Measurements from ENCODE around the gene TTC9B. TPM values are rescaled to one million over a fixed set of nuclear protein-coding genes. Genes with fewer than 3 reads are reported as not detected.

The TTC9B gene
- total RNA-seq, 4 donors from 2014 or later = not detected

- H3K27ac ChIP-seq = no peak overlapping the region
- peak overlapping the region; percentile 79 for H3K4me3 ChIP-seq
- WGBS = 81% methylated on average over 4 of the region's 5 CpGs
- peaks cover 25% of the 10 kb centered on the region for H3K4me1 ChIP-seq
- DNase-seq (ENCODE audit: low spot score in 2 of 2) = no peak
- no peaks in the 10 kb centered on the region for H3K36me3 ChIP-seq
- H3K9me3 ChIP-seq = no peaks in the 10 kb centered on the region
- H3K27me3 ChIP-seq = no peaks in the 10 kb centered on the region
- TF ChIP-seq EP300 (IDR thresholded peaks at IDR 0.05) (no peak), POLR2AphosphoS5 (IDR thresholded peaks at IDR 0.05) (no peak), POLR2A (IDR thresholded peaks at IDR 0.05) (no peak)
- TF ChIP-seq, protein P1, sequence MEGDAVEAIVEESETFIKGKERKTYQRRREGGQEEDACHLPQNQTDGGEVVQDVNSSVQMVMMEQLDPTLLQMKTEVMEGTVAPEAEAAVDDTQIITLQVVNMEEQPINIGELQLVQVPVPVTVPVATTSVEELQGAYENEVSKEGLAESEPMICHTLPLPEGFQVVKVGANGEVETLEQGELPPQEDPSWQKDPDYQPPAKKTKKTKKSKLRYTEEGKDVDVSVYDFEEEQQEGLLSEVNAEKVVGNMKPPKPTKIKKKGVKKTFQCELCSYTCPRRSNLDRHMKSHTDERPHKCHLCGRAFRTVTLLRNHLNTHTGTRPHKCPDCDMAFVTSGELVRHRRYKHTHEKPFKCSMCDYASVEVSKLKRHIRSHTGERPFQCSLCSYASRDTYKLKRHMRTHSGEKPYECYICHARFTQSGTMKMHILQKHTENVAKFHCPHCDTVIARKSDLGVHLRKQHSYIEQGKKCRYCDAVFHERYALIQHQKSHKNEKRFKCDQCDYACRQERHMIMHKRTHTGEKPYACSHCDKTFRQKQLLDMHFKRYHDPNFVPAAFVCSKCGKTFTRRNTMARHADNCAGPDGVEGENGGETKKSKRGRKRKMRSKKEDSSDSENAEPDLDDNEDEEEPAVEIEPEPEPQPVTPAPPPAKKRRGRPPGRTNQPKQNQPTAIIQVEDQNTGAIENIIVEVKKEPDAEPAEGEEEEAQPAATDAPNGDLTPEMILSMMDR (IDR thresholded peaks at IDR 0.05) = no peak
Measured at GRCh38 chr19:40192758-40193586, 25.2 kb downstream of the TTC9B start.

GRCh38 chr19:40191836-40192646, 26.1 kb downstream of the TTC9B start:
- H3K27ac ChIP-seq = no peak overlapping the region
- H3K36me3 ChIP-seq = no peaks in the 10 kb centered on the region
- no peaks in the 10 kb centered on the region for H3K27me3 ChIP-seq
- H3K9me3 ChIP-seq = no peaks in the 10 kb centered on the region
- H3K4me1 ChIP-seq = peaks cover 25% of the 10 kb centered on the region
- peak in 1 of 2 donors; percentile 69 for DNase-seq (ENCODE audit: low spot score in 2 of 2)
- peak overlapping the region; percentile 79 for H3K4me3 ChIP-seq
- TF ChIP-seq EP300 (IDR thresholded peaks at IDR 0.05) (no peak), POLR2AphosphoS5 (IDR thresholded peaks at IDR 0.05) (no peak), POLR2A (IDR thresholded peaks at IDR 0.05) (no peak)
- TF ChIP-seq, protein P1 (IDR thresholded peaks at IDR 0.05) = no peak
- no CpG with 5 or more reads among the region's 62 CpGs for WGBS

DNA sequence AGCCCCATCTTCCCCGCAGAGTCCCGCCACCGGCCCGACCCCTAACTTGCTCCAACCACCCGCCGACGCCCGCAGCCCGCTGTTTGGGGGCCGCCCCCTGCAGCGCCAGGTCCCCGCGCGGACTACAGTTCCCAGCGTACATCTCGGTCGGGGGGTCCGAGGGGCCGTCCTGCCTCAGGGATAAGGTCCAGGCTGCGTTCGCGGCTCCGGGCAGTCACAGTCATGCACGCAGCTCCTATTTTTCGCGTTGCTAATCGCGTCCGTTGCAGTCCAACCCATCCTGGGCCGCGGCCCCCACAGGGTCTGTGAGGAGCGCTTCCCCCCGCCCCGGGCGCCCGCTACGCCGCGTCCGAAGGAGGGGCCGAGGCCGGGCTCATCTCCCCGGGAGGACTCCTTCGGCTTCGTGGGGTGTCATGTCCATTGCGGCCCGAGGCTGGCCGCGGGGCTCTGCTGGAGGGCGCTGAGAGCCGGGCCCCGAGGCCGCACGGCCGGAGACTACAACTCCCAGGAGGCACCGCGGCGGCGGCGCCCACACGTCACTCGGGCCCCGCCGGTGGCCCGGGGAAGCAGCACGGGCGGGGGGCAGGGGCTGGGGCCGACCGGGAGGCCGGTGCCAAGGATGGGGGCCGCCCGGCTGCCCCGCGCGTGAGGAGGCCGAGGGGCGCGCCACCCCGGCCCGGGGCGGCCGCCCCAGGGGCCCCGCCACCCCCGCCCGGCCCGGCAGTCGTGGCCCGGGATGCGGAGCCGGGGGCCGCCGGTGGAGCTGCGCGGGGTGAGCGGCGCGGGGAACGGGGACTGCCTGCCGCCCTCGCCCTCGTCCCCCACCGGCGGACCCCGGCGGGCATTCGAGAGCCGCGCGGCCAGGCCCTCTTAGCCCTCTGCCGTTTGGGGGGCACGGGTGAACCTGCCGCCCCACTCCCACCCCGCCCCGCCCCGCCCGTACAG, 27.0 kb downstream of the TTC9B start, which contains the start of gene MAP3K10:
MAP3K10 (plus strand) TSS at position 536 of the 945 bp plus-strand sequence. CDS start 606 bp downstream, outside the sequence.
- H3K4me1 ChIP-seq = peaks cover 25% of the 10 kb centered on the region
- DNase-seq (ENCODE audit: low spot score in 2 of 2) = peak; percentile 86 to 91
- TF ChIP-seq POLR2A (IDR thresholded peaks at IDR 0.05) (peak in 1 of 2 donors; percentile 19), POLR2AphosphoS5 (IDR thresholded peaks at IDR 0.05) (peak in 1 of 3 donors; percentile 15)
- TF ChIP-seq, protein P1 (IDR thresholded peaks at IDR 0.05) = no peak
- H3K36me3 ChIP-seq = no peaks in the 10 kb centered on the region
- H3K27me3 ChIP-seq = no peaks in the 10 kb centered on the region
- H3K27ac ChIP-seq = peak within 1 kb of the TSS; percentile 81
- peak within 1 kb of the TSS; percentile 79 for H3K4me3 ChIP-seq
- no peaks in the 10 kb centered on the region for H3K9me3 ChIP-seq
- 0% methylated on average over 9 of the region's 116 CpGs for WGBS

DNA sequence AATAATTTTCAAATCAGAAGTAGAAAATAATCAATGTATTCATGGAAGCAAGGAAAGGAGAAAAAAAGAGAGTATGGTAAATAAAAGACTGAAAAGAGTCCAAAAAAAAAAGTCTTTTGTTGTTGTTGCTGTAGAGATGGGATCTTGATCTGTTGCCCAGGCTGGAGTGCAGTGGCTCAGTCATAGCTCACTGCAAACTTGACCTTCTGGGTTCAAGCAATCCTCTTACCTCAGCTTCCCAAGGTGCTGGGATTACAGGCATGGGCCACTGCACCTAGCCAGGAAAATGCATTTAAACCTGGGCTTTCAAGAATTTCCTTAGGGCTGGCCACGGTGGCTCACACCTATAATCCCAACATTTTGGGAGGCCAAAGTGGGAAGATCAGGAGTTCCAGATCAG, 33.9 kb downstream of the TTC9B start:
- Histone ChIP-seq H3K27ac (no peak overlapping the region), H3K4me1 (no peaks in the 10 kb centered on the region), H3K4me3 (no peak overlapping the region), H3K27me3 (peaks cover 2% of the 10 kb centered on the region), H3K9me3 (no peaks in the 10 kb centered on the region), H3K36me3 (no peaks in the 10 kb centered on the region)
- TF ChIP-seq POLR2A (IDR thresholded peaks at IDR 0.05) (no peak), POLR2AphosphoS5 (IDR thresholded peaks at IDR 0.05) (no peak), EP300 (IDR thresholded peaks at IDR 0.05) (no peak)
- TF ChIP-seq, protein P1 (IDR thresholded peaks at IDR 0.05) = no peak
- WGBS = 88% methylated on average over 1 of the region's 1 CpG
- DNase-seq (ENCODE audit: low spot score in 2 of 2) = no peak
